Measurements from ENCODE around the gene MED8. TPM values are rescaled to one million over a fixed set of nuclear protein-coding genes. Genes with fewer than 3 reads are reported as not detected.

Gene MED8, protein sequence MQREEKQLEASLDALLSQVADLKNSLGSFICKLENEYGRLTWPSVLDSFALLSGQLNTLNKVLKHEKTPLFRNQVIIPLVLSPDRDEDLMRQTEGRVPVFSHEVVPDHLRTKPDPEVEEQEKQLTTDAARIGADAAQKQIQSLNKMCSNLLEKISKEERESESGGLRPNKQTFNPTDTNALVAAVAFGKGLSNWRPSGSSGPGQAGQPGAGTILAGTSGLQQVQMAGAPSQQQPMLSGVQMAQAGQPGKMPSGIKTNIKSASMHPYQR
- 113 and 121 TPM in 2 replicates for total RNA-seq (2014; rRNA removed; shearing (Covaris generic))

DNA sequence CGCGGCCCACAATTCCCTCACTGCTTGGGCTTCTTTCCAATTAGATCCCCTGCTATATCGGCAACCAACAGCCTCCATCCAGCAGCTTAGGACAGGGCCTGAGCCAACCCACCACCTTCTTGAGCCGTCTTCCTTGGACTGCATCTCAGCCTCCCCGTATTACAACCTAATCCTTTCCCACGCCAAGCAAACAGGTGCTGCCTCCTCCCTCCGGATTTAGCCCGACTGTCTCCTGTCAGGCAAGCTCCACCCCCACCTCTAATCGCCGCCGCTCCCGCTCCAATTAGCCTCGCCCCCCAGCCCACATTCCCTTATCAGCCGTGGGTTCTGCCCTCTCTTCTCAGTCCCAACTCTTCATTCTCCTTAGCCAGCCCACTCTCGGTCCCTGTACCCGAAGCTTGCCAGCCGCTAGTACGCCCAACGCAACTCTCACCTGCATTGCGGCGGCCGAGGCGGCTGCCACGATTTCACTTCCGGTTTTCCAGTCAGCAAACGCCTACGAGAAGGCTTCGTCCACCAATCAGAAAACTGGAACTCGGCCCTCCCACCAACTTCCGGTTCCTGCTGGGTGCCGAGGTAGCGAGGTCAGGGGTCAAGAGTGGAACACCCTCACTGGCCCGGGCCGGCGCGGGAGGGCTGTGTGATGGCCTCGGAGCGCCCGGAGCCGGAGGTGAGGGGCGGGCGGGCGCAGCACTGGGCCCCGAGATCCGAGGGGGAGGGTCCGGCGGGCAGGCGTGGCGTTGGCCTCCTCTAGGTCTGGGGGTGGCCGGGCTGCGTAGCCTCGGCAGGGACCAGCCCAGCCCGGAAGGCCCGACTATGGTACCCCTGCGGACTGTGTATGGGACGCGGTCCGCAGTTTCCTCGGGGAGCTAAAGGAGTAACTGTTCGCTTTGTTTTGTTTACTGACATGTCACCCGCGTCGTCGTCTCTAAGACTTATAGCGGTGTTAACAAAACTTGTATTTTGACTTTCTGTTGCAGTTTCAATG, at the start of gene MED8, which contains the start of gene SZT2:
TSS of gene MED8 (minus strand) at position 475 of the 988 bp plus-strand sequence. CDS start at position 439, 36 bp downstream.
TSS of gene SZT2 (plus strand) at position 574 of the 988 bp plus-strand sequence. CDS start at position 644, 70 bp downstream.
- peak; percentile 95 for DNase-seq (ENCODE audit: low read depth)

DNA sequence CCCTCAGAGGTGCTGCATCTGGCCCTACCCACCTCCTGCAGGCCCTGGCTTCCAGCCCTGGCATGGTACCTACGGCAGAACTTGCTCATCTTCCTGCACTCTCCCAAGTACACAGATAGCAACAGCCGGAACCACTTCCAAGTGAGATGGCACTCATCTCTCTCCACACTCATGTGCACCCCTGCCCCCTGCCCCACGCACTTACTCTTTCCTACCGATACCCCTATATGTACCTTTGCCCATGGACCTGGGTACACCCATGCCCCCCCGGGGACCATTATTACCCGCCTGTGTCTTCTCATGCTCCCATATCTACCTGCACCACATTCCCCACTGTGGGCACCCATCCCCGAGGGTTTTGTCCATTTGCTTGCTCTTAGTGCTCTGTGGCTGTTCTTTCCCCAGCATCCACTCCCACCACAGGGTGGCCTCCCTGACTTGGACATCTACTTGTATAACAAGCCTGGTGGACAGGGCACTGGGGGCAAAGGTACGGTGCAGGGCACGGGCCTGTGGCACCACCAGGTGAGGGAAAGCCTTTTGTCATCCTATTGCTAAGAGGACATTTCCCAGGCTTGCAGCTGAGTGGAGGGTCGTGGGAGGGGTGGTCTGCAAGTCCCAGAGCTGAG, 49.5 kb upstream of the MED8 start:
- no peak for DNase-seq (ENCODE audit: low read depth)

DNA sequence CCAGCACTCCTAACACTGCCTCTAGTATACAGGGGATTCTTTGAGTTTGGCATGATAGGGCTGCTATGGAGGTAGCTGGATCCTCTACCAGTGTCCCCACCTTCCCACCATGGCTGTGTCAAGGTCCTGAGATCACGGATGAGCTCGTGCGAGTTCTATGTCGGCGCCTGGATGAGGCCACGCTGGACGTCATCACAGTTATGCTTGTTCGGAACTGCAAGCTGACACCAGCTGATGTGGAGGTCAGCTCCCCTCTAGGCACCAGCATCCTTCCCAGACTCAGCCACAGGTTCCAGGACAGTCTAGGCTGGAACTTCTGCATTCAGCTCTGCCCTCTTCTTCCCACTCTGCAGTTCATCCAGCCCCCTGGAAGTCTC, 49.0 kb upstream of the MED8 start:
- DNase-seq (ENCODE audit: low read depth): no peak

DNA sequence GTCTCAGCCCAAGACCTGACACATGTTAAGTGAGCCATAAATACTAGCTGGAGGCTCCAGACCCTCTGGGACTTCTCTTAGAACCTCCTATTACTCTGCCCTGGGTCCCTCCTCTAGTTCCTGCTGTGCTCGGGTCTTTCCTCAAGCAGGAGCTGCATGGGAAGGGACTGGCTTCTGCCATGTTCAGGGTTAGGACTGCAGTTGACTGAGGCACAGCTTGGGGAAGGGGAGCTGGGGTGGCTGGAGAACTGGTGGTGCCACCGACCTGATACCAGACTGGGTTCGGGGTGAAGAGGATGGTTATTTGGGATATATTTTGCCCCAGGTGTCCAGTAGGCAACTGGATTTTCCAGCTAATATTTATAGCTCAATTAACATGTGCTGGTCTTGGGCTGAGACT, 48.4 kb upstream of the MED8 start:
- DNase-seq (ENCODE audit: low read depth): no peak

GRCh38 chr1:43437031-43437973, 47.7 kb upstream of the MED8 start:
- no peak for DNase-seq (ENCODE audit: low read depth)

- DNase-seq (ENCODE audit: low read depth): no peak
Measured at GRCh38 chr1:43436371-43436770, 46.8 kb upstream of the MED8 start.

DNA sequence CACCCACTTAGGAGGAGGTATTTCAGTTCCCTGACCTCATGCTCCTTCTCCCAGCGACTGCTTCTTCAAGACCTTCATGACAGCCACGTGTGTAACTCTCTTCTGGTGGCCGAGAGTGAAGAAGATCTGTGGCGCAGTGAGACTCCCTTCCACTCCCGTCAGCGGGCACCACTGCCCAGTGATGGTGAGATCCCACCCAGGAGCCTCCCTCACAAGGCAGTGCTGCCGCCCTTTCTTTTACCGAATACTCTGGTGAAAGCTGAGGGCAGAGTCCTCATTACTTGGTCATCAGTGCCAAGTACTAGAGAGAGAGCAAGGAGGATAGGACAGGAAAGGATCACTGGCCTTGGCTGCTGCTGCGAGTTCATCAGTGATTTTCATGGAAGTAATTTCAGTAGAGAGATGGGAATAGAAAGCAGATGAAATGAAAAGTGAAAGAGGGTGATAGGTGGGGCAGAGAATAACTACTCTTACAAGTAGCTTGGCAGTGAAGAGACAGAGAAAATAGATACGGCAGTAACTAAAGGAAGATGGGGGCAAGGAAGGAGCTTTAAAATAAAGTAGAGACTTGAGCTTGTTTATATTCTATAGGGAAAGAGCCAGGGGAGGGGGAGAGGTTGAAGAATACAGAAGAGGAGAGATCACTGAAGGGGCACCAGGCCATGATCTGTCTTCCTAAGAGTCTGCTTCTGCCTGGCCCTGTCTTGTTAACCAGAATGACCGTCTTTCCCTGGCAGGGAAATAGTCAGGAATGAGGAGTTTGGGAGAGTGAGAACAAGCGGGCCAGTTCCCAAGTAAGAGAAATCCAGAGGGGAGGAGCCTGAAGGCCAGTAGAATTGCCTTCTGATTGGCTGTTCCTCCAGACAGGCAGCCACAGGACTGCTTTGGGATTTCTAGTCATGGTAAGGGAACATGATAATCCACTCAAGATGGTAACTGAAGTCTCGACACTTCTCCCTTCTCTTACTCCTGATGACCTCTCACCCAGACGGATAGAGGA, 45.8 kb upstream of the MED8 start:
- DNase-seq (ENCODE audit: low read depth): no peak

- no peak for DNase-seq (ENCODE audit: low read depth)
Measured at GRCh38 chr1:43434256-43434655, 44.7 kb upstream of the MED8 start.

- no peak for DNase-seq (ENCODE audit: low read depth)
Measured at GRCh38 chr1:43432907-43433306, 43.3 kb upstream of the MED8 start.

- DNase-seq (ENCODE audit: low read depth): no peak
Measured at GRCh38 chr1:43432171-43432860, 42.7 kb upstream of the MED8 start.

DNA sequence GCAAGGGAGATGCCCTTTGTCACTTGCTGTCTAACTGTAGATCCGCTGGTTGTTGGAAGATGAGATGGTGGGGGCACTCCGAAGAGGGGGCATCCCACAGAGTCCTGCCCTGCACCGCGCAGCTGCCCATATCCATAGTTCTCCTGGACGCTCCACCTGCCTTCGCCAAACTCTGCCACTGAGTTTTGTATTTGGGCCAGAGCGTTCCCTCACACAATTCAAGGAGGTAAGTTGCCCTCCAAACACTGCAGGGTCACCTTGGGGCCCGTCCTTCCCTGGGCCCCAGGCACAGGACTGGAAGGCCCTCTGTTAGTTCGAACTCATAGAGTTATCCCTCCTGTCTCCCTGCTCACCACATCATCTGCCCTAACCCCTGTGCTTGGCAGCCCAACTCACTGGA, 42.1 kb upstream of the MED8 start:
- no peak for DNase-seq (ENCODE audit: low read depth)

DNA sequence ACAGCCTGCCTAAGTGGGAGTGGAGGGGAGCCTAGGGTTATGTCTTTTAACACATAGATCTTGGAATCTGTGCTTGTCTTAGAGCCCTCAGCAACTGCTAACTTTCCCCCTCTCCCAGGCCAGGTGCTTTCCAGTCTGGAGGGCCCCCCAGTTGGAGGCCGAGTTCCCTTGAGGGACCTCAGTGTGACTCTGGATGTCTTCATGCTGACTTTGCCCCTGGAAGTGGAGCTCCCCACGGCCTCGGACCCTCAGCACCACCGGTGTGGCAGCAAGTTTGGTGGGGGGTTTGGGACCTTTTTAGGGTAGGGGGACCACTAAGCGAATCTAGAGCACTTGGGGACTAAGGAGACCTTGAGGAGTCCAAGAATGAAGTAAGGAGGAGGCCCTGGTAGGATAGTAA, 41.2 kb upstream of the MED8 start:
- DNase-seq (ENCODE audit: low read depth): no peak

DNA sequence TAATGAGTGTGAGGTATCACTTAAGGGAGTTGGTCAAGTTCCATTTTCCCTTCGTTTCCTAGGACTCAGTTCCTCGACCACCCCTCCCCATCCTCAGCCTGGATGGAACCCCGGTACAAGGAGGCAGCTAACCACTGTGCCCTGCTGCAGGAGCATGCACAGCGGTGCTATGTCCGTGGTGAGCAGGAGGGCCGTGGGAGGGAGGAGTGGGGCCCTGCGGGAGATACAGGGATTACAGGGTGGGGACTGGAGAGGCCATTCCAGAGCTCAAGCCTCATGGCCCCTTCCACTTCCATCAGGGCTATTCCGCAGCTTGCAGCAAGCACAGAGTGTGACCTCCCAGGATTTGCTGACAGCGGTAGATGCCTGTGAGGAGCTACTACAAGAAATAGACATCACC, 38.3 kb upstream of the MED8 start:
- DNase-seq (ENCODE audit: low read depth): no peak

GRCh38 chr1:43427524-43427923, 37.9 kb upstream of the MED8 start:
- no peak for DNase-seq (ENCODE audit: low read depth)

GRCh38 chr1:43426221-43426620, 36.6 kb upstream of the MED8 start:
- no peak for DNase-seq (ENCODE audit: low read depth)

DNA sequence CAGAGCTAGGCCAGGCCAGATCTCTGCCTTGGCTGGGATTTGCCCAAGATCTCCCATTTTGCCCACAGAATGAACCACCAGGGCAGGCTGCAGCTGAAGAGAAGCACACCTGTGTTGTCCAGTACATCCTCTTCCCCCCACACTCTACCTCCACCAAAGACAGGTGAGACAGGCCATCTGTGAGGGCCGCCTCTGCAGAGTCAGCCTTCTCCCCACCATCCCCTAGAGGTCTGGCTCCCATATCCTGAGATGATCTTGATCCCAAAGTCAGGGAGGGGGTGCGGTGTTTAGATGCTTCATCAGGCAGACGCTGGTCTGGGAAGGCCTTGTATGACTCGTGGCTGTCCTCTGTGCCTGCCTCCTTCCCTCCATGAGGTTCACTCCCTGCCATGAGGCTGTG, 35.4 kb upstream of the MED8 start:
- DNase-seq (ENCODE audit: low read depth): no peak

- DNase-seq (ENCODE audit: low read depth): no peak
Measured at GRCh38 chr1:43423672-43424550, 34.3 kb upstream of the MED8 start.

DNA sequence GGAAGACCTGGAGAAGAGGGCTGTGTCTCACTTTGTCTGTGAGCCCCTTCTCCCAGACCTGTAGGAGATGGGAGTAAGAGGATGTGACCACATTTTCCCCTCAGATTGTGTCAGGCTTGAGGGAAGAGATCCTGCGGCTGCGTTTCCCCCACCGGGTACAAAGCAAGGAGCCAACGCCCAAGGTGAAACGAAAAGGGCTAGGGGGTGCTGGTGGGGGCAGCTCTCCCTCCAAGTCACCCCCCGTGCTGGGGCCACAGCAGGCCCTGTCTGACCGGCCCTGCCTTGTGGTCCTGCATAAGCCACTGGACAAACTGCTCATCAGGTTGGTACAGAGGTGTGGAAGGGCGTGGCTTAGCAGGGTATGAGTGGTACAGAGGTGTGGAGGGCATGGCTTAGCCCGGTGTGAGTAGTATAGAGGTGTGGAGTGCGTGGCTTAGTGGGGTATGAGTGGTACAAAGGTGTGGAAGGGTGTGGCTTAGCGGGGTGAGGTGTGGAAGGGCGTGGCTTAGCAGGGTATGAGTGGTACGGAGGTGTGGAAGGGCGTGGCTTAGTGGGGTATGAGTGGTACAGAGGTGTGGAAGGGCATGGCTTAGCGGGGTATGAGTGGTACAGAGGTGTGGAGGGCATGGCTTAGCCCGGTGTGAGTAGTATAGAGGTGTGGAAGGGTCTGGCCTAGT, 33.5 kb upstream of the MED8 start:
- DNase-seq (ENCODE audit: low read depth): no peak

Measured in M059J (cell line).